Skeletal muscle satellite cell (primary cell): Measurements from ENCODE around the gene SPOCK2.
A peak's percentile ranks its signal among the peaks of the same experiment; 100 is the strongest.

Experiments
- H3K27me3 ChIP-seq: 2 replicates; pipeline ENCODE4 v1.7.0; 2013; ENCODE audit warnings: low read length; ENCODE audit not compliant: control insufficient read depth, insufficient read depth
- H3K36me3 ChIP-seq: 2 replicates; pipeline ENCODE4 v1.7.0; 2013; ENCODE audit warnings: mild to moderate bottlenecking, control low read depth, low read length; ENCODE audit not compliant: insufficient read depth
- H3K4me1 ChIP-seq: 2 replicates; pipeline ENCODE4 v1.7.0; 2013; ENCODE audit warnings: low read length; ENCODE audit not compliant: control insufficient read depth, insufficient read depth
- H3K4me2 ChIP-seq: 2 replicates; pipeline ENCODE4 v1.7.0; 2013; ENCODE audit warnings: mild to moderate bottlenecking, low read length
- H3K4me3 ChIP-seq: 2 replicates; pipeline ENCODE4 v1.7.0; 2013; ENCODE audit warnings: low read length
- H3K9ac ChIP-seq: 2 replicates; pipeline ENCODE4 v1.7.0; 2013; ENCODE audit warnings: mild to moderate bottlenecking, low read depth, low read length, moderate library complexity
- H3K9me3 ChIP-seq: replicated peaks from 2 replicates; pipeline ENCODE4 v1.7.0; 2013; ENCODE audit warnings: mild to moderate bottlenecking, control low read depth, low read length

The SPOCK2 gene

DNA sequence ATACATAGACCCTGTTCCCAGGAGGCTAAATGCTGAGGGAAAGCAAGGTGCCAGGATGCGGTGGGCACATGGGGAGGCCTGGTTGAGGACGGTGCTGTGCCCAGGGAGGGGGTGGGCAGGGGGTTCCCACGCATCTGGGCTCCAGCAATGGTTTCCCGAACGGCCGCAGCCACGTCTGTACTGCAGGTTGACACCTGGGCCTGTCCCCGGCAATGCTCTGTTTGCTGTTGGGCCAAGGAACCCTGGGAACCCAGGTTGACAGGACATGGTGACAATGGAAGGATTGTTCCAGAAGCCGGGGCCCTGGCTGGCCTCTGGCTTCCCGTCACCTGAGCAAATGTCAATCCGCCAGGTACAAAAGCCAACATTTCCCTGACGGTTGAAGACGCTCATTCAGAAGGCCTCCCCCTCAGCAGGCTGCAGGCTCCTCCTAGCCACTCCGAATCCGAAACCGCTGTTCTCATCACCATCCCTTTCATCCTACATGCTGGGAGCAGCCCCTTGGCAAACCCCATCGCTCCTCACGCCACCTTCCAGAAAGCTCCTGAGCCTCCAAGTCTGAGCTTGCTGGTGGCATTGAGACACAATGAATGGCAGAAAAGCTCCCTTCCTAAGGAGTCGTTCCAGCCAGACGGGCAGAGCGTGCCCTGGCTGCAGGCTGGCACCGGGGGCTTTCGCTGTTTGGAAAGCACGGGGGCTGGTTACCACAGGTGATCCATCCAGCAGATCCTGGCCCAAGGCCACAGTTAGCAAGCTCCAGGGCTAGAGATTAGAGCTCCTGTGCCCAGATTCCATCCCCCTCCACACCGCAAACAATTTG lies 31.2 kb downstream of the SPOCK2 start:
- Histone ChIP-seq H3K4me2 (no peak overlapping the region), H3K4me3 (no peak overlapping the region), H3K9ac (no peak overlapping the region), H3K9me3 (no peaks in the 10 kb centered on the region), H3K4me1 (no peaks in the 10 kb centered on the region), H3K27me3 (peaks cover 46% of the 10 kb centered on the region), H3K36me3 (no peaks in the 10 kb centered on the region)

DNA sequence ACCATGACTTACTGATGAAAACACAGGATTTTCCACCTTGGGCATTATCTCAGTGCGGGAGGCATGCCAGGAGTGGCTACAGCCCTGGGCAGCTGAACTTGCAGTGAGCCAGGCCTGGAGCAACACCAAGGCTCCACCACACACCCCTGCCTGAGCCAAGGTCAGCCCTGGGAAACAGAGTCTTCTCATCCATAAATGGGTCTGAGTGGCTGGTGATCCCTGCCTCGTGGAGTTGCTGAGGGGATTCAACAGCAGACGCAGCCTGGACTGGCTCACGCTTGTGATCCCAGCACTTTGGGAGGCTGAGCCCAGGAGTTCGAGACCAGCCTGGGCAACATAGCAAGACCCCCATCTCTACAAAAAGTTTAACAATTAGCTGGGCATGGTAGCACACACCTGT lies 32.2 kb downstream of the SPOCK2 start:
- H3K36me3 ChIP-seq: no peaks in the 10 kb centered on the region
- H3K4me3 ChIP-seq: no peak overlapping the region
- H3K9me3 ChIP-seq: no peaks in the 10 kb centered on the region
- peaks cover 45% of the 10 kb centered on the region for H3K27me3 ChIP-seq
- no peaks in the 10 kb centered on the region for H3K4me1 ChIP-seq
- no peak overlapping the region for H3K4me2 ChIP-seq
- H3K9ac ChIP-seq: no peak overlapping the region

GRCh38 chr10:72053690-72054089 lies 34.7 kb downstream of the SPOCK2 start:
- no peak overlapping the region for H3K4me2 ChIP-seq
- peaks cover 28% of the 10 kb centered on the region for H3K27me3 ChIP-seq
- H3K4me3 ChIP-seq: no peak overlapping the region
- H3K4me1 ChIP-seq: no peaks in the 10 kb centered on the region
- H3K9me3 ChIP-seq: peaks cover 5% of the 10 kb centered on the region
- no peak overlapping the region for H3K9ac ChIP-seq
- H3K36me3 ChIP-seq: no peaks in the 10 kb centered on the region

- Histone ChIP-seq H3K36me3 (no peaks in the 10 kb centered on the region), H3K4me2 (no peak overlapping the region), H3K9ac (no peak overlapping the region), H3K4me3 (no peak overlapping the region), H3K27me3 (peaks cover 14% of the 10 kb centered on the region), H3K4me1 (no peaks in the 10 kb centered on the region), H3K9me3 (peaks cover 5% of the 10 kb centered on the region)
These were observed 37.5 kb downstream of the SPOCK2 start for GRCh38 chr10:72050873-72051272.

- Histone ChIP-seq H3K4me1 (no peaks in the 10 kb centered on the region), H3K36me3 (no peaks in the 10 kb centered on the region), H3K27me3 (peaks cover 10% of the 10 kb centered on the region)
These were observed 38.2 kb downstream of the SPOCK2 start for GRCh38 chr10:72049969-72050781.

GRCh38 chr10:72049472-72049871 lies 38.9 kb downstream of the SPOCK2 start:
- Histone ChIP-seq H3K27me3 (peaks cover 10% of the 10 kb centered on the region), H3K9me3 (peaks cover 5% of the 10 kb centered on the region), H3K9ac (no peak overlapping the region), H3K4me2 (no peak overlapping the region), H3K4me1 (no peaks in the 10 kb centered on the region), H3K36me3 (no peaks in the 10 kb centered on the region), H3K4me3 (no peak overlapping the region)

More at GRCh38 chr10:72049969-72050781, 38.2 kb downstream of the SPOCK2 start:
- H3K9me3 ChIP-seq: peaks cover 5% of the 10 kb centered on the region
- H3K4me2 ChIP-seq: no peak overlapping the region
- no peak overlapping the region for H3K9ac ChIP-seq
- no peak overlapping the region for H3K4me3 ChIP-seq

DNA sequence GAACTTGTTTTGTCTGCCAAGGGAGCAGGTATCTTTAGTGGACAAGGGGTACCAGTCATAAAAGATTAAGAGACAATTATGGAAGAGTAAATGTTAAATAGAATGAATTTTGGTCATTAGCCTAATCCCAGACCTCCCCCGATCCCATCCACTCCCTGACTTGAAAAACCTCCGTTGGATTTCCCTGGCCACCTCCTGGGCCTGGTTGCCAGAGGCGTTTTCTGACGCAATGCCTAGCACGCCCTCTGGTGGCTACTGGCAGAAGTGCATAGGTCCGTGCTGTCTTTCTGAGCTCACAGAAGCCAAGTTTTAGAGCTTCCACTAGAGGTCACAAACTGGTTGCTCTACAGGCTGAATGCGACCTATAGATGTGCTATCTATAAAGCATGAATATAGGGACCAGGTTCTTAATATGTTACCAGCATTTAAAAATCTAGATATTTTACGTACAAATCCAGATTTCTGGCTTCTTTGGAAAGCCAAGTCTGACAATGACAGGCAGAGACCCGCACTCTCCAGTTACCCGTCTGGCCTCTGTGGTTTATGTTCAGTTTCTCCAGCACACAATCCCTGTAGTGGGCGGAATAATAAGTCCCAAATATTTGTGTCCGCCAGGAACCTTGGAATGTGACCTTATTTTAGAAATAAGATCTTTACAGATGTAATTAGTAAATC lies 39.8 kb downstream of the SPOCK2 start:
- H3K4me1 ChIP-seq: no peaks in the 10 kb centered on the region
- H3K9me3 ChIP-seq: peaks cover 5% of the 10 kb centered on the region
- no peak overlapping the region for H3K4me2 ChIP-seq
- H3K4me3 ChIP-seq: no peak overlapping the region
- H3K9ac ChIP-seq: peak overlapping the region; percentile 4
- H3K27me3 ChIP-seq: peaks cover 10% of the 10 kb centered on the region
- no peaks in the 10 kb centered on the region for H3K36me3 ChIP-seq

- peaks cover 2% of the 10 kb centered on the region for H3K27me3 ChIP-seq
- H3K4me2 ChIP-seq: no peak overlapping the region
- H3K9ac ChIP-seq: no peak overlapping the region
- H3K4me3 ChIP-seq: no peak overlapping the region
- H3K36me3 ChIP-seq: no peaks in the 10 kb centered on the region
- peaks cover 5% of the 10 kb centered on the region for H3K9me3 ChIP-seq
- H3K4me1 ChIP-seq: no peaks in the 10 kb centered on the region
These were observed 42.8 kb downstream of the SPOCK2 start for GRCh38 chr10:72045586-72045985.

- H3K4me3 ChIP-seq: no peak overlapping the region
- peaks cover 3% of the 10 kb centered on the region for H3K4me1 ChIP-seq
- no peak overlapping the region for H3K9ac ChIP-seq
- H3K9me3 ChIP-seq: peaks cover 2% of the 10 kb centered on the region
- no peaks in the 10 kb centered on the region for H3K27me3 ChIP-seq
- H3K4me2 ChIP-seq: no peak overlapping the region
- H3K36me3 ChIP-seq: no peaks in the 10 kb centered on the region
These were observed 43.8 kb downstream of the SPOCK2 start for GRCh38 chr10:72044417-72045041.

DNA sequence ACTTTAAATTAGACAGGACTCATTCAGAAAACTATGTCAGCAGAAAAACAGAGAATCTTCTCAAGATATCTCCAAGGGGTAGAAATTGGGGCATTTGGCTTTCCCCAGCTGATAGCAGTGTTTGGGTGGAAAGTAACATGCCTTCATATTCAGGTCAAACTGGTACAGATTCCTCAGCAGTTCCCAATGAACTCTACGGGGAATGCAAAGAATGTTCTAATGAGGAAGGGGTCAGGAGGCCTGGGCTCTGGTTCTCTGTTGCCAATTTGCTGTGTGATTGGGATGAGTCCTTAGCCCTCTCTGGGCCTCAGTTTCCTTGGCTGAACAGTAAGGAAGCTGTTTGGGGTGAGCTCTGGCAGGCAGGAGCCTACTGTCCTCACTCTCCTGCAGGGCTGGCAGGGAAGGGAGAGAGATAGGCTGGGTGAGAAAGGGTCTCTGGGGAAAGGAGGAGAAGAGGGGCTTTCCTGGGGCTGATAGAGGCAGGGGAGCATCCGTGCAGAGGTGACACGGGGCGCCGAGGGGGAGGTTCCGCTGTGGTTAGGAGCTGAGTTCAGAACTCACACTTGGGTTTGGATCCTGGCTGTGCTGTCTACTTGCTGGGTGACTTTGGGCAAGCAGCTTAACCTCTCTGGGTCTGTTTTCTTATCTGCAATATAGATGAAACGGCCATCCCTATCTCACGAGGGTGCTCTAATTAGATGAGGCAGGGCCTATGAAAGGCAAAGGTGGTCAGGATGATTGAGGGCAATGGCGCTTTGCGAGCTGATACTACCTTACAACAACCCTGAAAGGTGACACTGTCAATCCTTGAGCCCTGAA lies 45.1 kb downstream of the SPOCK2 start:
- no peak overlapping the region for H3K4me3 ChIP-seq
- peaks cover 9% of the 10 kb centered on the region for H3K4me1 ChIP-seq
- H3K9me3 ChIP-seq: no peaks in the 10 kb centered on the region
- no peaks in the 10 kb centered on the region for H3K27me3 ChIP-seq
- H3K9ac ChIP-seq: no peak overlapping the region
- H3K36me3 ChIP-seq: no peaks in the 10 kb centered on the region
- no peak overlapping the region for H3K4me2 ChIP-seq
